Endothelial cell of coronary artery (primary cell): ENCODE results near the gene DCP1B. TPM values are rescaled to one million over a fixed set of nuclear protein-coding genes. Genes with fewer than 3 reads are reported as not detected.

Source experiments
- total RNA-seq: library from RNA; depleted of rRNA; stranded (reverse); fragments of >200 nt; gene quantifications from 2 replicates; pipeline ENCODE4 v1.2.3, GENCODE V29; 2014

Gene DCP1B
- total RNA-seq, result 4.9 and 5.2 TPM in 2 replicates

DNA sequence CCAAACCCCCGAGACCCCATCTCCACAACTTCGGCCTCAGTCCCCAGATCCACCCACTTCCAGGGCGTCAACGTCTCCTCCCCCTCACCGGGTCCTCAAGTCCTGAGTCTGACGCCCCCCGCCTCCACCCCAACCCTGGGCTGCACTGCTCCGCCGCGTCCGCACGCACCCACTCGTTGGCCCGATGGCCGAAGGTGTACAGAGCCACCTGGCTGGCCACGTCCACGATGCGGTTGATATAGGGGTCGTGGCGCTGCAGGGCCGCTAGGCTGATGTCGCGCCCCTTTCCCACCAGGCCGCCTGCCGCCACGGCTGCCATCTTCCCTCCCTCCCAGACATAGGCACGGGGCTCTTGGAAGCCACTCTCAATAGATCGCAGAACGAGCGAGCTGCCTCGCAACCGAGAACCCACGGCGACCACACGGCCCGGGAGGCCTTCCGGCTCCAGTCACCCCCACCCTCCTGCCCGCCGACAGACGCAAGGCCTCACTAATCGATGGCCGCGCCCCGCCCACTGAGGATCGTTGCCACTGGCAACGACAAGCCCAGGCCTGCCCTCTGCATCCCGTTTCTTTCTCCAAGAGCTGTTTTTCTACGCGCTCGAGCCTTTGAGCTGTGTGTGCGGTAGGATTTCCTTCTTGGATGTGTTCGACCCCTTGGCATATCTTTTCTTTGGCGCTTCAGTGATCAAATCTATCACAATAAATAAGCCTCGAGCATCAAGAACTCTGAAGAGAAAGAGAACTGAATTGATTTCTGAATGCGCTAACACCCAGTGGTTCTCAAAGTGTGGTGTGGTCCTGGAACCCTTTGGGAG is at the start of gene DCP1B:
TSS of gene DCP1B (minus strand) at position 345 of the 817 bp plus-strand sequence. CDS start at position 319, 26 bp downstream.

DNA sequence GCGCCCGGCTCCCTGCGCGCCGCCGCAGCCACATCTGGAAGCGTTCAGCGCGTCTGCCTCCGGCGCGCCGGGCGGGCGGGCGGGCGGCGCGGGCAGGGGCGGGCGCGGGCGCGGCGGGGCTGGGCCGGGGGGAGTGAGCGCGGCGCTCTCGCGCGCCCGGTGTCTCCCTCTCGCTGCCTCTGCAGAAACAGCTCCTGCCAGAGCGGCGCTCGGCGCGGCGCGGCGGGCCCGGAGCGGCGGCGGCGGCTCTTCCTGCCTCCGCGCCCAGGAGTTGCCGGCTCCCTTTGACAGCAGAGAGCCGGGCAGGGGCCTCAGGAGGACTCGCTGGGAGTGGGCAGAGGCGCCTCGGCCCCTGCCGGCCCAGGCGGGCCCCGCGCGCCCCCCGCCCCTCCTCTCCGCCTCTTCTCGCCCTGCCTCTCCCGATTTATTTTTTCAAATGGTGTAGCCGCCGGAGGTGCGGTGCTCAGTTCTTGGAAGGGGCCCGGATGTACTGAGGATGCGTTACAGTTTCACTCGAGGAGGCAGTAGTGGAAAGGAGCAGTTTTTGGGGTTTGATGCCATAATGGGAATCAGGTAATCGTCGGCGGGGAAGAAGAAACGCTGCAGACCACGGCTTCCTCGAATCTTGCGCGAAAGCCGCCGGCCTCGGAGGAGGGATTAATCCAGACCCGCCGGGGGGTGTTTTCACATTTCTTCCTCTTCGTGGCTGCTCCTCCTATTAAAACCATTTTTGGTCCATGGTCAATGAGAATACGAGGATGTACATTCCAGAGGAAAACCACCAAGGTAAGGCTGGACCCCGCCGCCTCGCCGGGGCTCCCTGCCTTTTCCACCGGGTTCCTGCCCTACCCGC is 48.8 kb upstream of the DCP1B start, which contains the start of gene CACNA1C:
TSS of gene CACNA1C (plus strand) at position 162 of the 853 bp plus-strand sequence. CDS start at position 738, 576 bp downstream.

GRCh38 chr12:1918081-1918883 is 86.0 kb downstream of the DCP1B start, which contains the start of gene CACNA2D4:
Gene CACNA2D4 (minus strand): TSS chr12:1918652. CDS start chr12:1918473, 179 bp downstream.

Other genes with a start within 250 kb of the DCP1B start
- gene LRTM2, start 183.9 kb downstream of the DCP1B start, total RNA-seq, result not detected in 2 replicates
- gene CACNA2D4, start 85.8 kb downstream of the DCP1B start, total RNA-seq, result 0.81 and 0.94 TPM in 2 replicates
- 0.09 TPM in 1 of 2 replicates, not detected in the other for gene CACNA1C, start 48.5 kb upstream of the DCP1B start, total RNA-seq